Cardiac septum (tissue), 1 donor: Measurements from ENCODE around the gene TM9SF1. TPM values are rescaled to one million over a fixed set of nuclear protein-coding genes. Genes with fewer than 3 reads are reported as not detected.

Experiments used
- DNase-seq: peaks from one replicate; pipeline ENCODE4 v3.0.0-alpha.2; 2020; ENCODE audit warnings: low spot score
- intact Hi-C: fragments of 100-400 bp; cut with DNase I; formaldehyde crosslinking; loops from one replicate; pipeline ENCODE4 v1.14.0; 2022
- total RNA-seq: library from RNA; stranded (reverse); fragmentation: NEBNext Ultra II Directional; extraction: Animal tissue kit (Norgen Biotek cat#: 25700); gene quantifications from one replicate; pipeline ENCODE4 v1.2.1, GENCODE V29; 2021
- donor health status: DM: no; HTN: no; CAD: no.

The TM9SF1 gene
- total RNA-seq, 1 donor from 2014 or later = 19.1 TPM

GRCh38 chr14:24184104-24184970 lies 10.9 kb downstream of the TM9SF1 start:
- no peak for DNase-seq
- intact Hi-C loops = no loop called here

GRCh38 chr14:24183014-24183481 lies 12.2 kb downstream of the TM9SF1 start:
- no peak for DNase-seq
- intact Hi-C loops = no loop called here

GRCh38 chr14:24182110-24182882 lies 12.9 kb downstream of the TM9SF1 start:
- no peak for DNase-seq
- intact Hi-C loops = no loop called here

GRCh38 chr14:24181371-24182077 lies 13.7 kb downstream of the TM9SF1 start:
- intact Hi-C loops = no loop called here
- DNase-seq = no peak

- intact Hi-C loops = no loop called here
- DNase-seq = no peak
These were observed 15.1 kb downstream of the TM9SF1 start for GRCh38 chr14:24179961-24180796.

- DNase-seq = no peak
- intact Hi-C loops = no loop called here
These were observed 15.8 kb downstream of the TM9SF1 start for GRCh38 chr14:24179294-24179960.

GRCh38 chr14:24178399-24179178 lies 16.7 kb downstream of the TM9SF1 start:
- intact Hi-C loops = no loop called here
- DNase-seq = no peak

GRCh38 chr14:24177891-24178290 lies 17.4 kb downstream of the TM9SF1 start:
- intact Hi-C loops = no loop called here
- DNase-seq = no peak

GRCh38 chr14:24177041-24177825 lies 18.0 kb downstream of the TM9SF1 start:
- intact Hi-C loops = no loop called here
- DNase-seq = no peak

- intact Hi-C loops = no loop called here
- DNase-seq = no peak
These were observed 18.6 kb downstream of the TM9SF1 start for GRCh38 chr14:24176599-24176998.

- no peak for DNase-seq
- intact Hi-C loops = no loop called here
These were observed 22.4 kb downstream of the TM9SF1 start for GRCh38 chr14:24172871-24173281.

- no peak for DNase-seq
These were observed 22.9 kb downstream of the TM9SF1 start for GRCh38 chr14:24172261-24172860.

GRCh38 chr14:24171422-24172260 lies 23.6 kb downstream of the TM9SF1 start, which contains the start of gene REC8:
TSS of gene REC8 (plus strand) at chr14:24172080. CDS start at chr14:24172553, 473 bp downstream.
- DNase-seq = no peak
- intact Hi-C loops = no loop called here

More at GRCh38 chr14:24172261-24172860, 22.9 kb downstream of the TM9SF1 start:
- intact Hi-C loops = no loop called here

- DNase-seq = no peak
These were observed 27.6 kb downstream of the TM9SF1 start for GRCh38 chr14:24167469-24168114.

GRCh38 chr14:24165785-24166184 lies 29.5 kb downstream of the TM9SF1 start:
- DNase-seq = no peak
- intact Hi-C loops = no loop called here

More at GRCh38 chr14:24167469-24168114, 27.6 kb downstream of the TM9SF1 start:
- intact Hi-C loops = no loop called here
